Measurements from ENCODE around the gene BPI. TPM values are rescaled to one million over a fixed set of nuclear protein-coding genes. Genes with fewer than 3 reads are reported as not detected.
"Not testable (repeated sequence)": the region's sequence is repeated elsewhere in the genome, so short reads cannot be mapped to it uniquely, and the experiment has no call there.

BPI gene
- not detected for total RNA-seq

GRCh38 chr20:38303908-38304379, at the start of gene BPI:
BPI (plus strand) TSS chr20:38304156; CDS start chr20:38304224, 68 bp downstream.
- ChIA-PET POLR2A (no interaction called here), CTCF (no interaction called here)

- POLR2A ChIA-PET, CTCF ChIA-PET: not testable (repeated sequence)
Measured at GRCh38 chr20:38254621-38255020, 49.3 kb upstream of the BPI start.

- POLR2A ChIA-PET, result no interaction called here
- CTCF ChIA-PET, result no interaction called here
Measured at GRCh38 chr20:38255393-38255792, 48.6 kb upstream of the BPI start.

- ChIA-PET CTCF (no interaction called here), POLR2A (no interaction called here)
Measured at GRCh38 chr20:38256021-38256420, 47.9 kb upstream of the BPI start.

GRCh38 chr20:38256966-38257365, 47.0 kb upstream of the BPI start:
- CTCF ChIA-PET, result no interaction called here
- POLR2A ChIA-PET, result no interaction called here

- ChIA-PET POLR2A (no interaction called here), CTCF (no interaction called here)
Measured at GRCh38 chr20:38258545-38259215, 45.3 kb upstream of the BPI start.

GRCh38 chr20:38260025-38260377, 44.0 kb upstream of the BPI start:
- ChIA-PET CTCF (no interaction called here), POLR2A (no interaction called here)

GRCh38 chr20:38260378-38261053, 43.4 kb upstream of the BPI start, which contains the start of gene KIAA1755:
KIAA1755 (minus strand) TSS chr20:38260735; CDS start chr20:38260500, 235 bp downstream.
- POLR2A ChIA-PET, result no interaction called here
- CTCF ChIA-PET, result no interaction called here

- ChIA-PET CTCF (no interaction called here), POLR2A (no interaction called here)
Measured at GRCh38 chr20:38261054-38261390, 42.9 kb upstream of the BPI start.

- POLR2A ChIA-PET, result no interaction called here
- CTCF ChIA-PET, result no interaction called here
Measured at GRCh38 chr20:38262931-38263330, 41.0 kb upstream of the BPI start.

GRCh38 chr20:38266426-38266825, 37.5 kb upstream of the BPI start:
- ChIA-PET CTCF (no interaction called here), POLR2A (no interaction called here)

GRCh38 chr20:38267296-38267695, 36.7 kb upstream of the BPI start:
- CTCF ChIA-PET, result no interaction called here
- POLR2A ChIA-PET, result no interaction called here

GRCh38 chr20:38267901-38268514, 35.9 kb upstream of the BPI start:
- POLR2A ChIA-PET, result no interaction called here
- CTCF ChIA-PET, result no interaction called here

GRCh38 chr20:38269040-38269439, 34.9 kb upstream of the BPI start:
- CTCF ChIA-PET, result no interaction called here

GRCh38 chr20:38269715-38270114, 34.2 kb upstream of the BPI start:
- CTCF ChIA-PET, result no interaction called here
- POLR2A ChIA-PET, result no interaction called here

More at GRCh38 chr20:38269040-38269439, 34.9 kb upstream of the BPI start:
- POLR2A ChIA-PET, result no interaction called here

- CTCF ChIA-PET, result no interaction called here
- POLR2A ChIA-PET, result no interaction called here
Measured at GRCh38 chr20:38270869-38271605, 32.9 kb upstream of the BPI start.

- POLR2A ChIA-PET, result no interaction called here
- CTCF ChIA-PET, result no interaction called here
Measured at GRCh38 chr20:38271608-38272120, 32.3 kb upstream of the BPI start.

GRCh38 chr20:38272398-38272797, 31.6 kb upstream of the BPI start:
- POLR2A ChIA-PET, result no interaction called here
- CTCF ChIA-PET, result no interaction called here

GRCh38 chr20:38272961-38273360, 31.0 kb upstream of the BPI start:
- CTCF ChIA-PET, result no interaction called here
- POLR2A ChIA-PET, result no interaction called here

- CTCF ChIA-PET, result no interaction called here
- POLR2A ChIA-PET, result no interaction called here
Measured at GRCh38 chr20:38275815-38276550, 28.0 kb upstream of the BPI start.
